KMS-11 (cell line): ENCODE results near the gene CDK14.

ENCODE experiments used
- H2AFZ ChIP-seq: fragments of 200-600 bp; sonication (generic); 2 replicates; pipeline ENCODE4 v1.6.1; 2016; ENCODE audit warnings: antibody characterized with exemption, mixed run types, low read depth
- H3K27ac ChIP-seq: fragments of 200-600 bp; sonication (generic); 2 replicates; pipeline ENCODE4 v1.6.1; 2016; ENCODE audit warnings: mild to moderate bottlenecking, mixed run types
- H3K27me3 ChIP-seq: fragments of 200-600 bp; sonication (generic); 2 replicates; pipeline ENCODE4 v1.6.1; 2017; ENCODE audit warnings: mild to moderate bottlenecking, low read depth, mixed run types, moderate library complexity; ENCODE audit not compliant: insufficient read depth
- H3K36me3 ChIP-seq: fragments of 200-600 bp; sonication (generic); 2 replicates; pipeline ENCODE4 v1.6.1; 2017; ENCODE audit warnings: mild to moderate bottlenecking, mixed run types; ENCODE audit not compliant: insufficient read depth
- H3K4me1 ChIP-seq: fragments of 200-600 bp; sonication (generic); 2 replicates; pipeline ENCODE4 v1.6.1; 2016; ENCODE audit warnings: mild to moderate bottlenecking, low read depth, mixed run types; ENCODE audit not compliant: poor library complexity, severe bottlenecking
- H3K4me2 ChIP-seq: fragments of 200-600 bp; sonication (generic); 2 replicates; pipeline ENCODE4 v1.7.0; 2016; ENCODE audit warnings: mild to moderate bottlenecking, mixed run types
- H3K4me3 ChIP-seq: fragments of 200-600 bp; sonication (generic); IDR thresholded peaks from 2 replicates; pipeline ENCODE4 v1.6.1; 2017; ENCODE audit warnings: low read depth, low read length, mixed read lengths; ENCODE audit not compliant: insufficient read depth
- H3K79me2 ChIP-seq: fragments of 200-600 bp; sonication (generic); 2 replicates; pipeline ENCODE4 v1.6.1; 2016; ENCODE audit warnings: low read depth, mixed run types; ENCODE audit not compliant: insufficient read depth
- H3K9ac ChIP-seq: fragments of 200-600 bp; sonication (generic); 2 replicates; pipeline ENCODE4 v1.6.1; 2016; ENCODE audit warnings: mild to moderate bottlenecking, mixed run types
- H4K20me1 ChIP-seq: fragments of 200-600 bp; sonication (generic); 2 replicates; pipeline ENCODE4 v1.6.1; 2016; ENCODE audit warnings: mild to moderate bottlenecking, mixed run types; ENCODE audit not compliant: insufficient read depth
- CTCF ChIP-seq: fragments of 200-600 bp; sonication (generic); conservative IDR thresholded peaks from 2 replicates; pipeline ENCODE4 v1.6.1; 2017; ENCODE audit warnings: low read depth, mild to moderate bottlenecking, antibody characterized with exemption, low read length, moderate library complexity, mixed read lengths

Gene CDK14

GRCh38 chr7:91242097-91242844, 646.1 kb downstream of the CDK14 start:
- no peak for TF ChIP-seq CTCF
- Histone ChIP-seq H2AFZ (no peak overlapping the region), H3K79me2 (no peaks in the 10 kb centered on the region), H4K20me1 (no peaks in the 10 kb centered on the region), H3K4me1 (no peaks in the 10 kb centered on the region), H3K27ac (no peak overlapping the region), H3K9ac (no peak overlapping the region), H3K4me3 (no peak overlapping the region), H3K4me2 (no peak overlapping the region), H3K36me3 (no peaks in the 10 kb centered on the region), H3K27me3 (no peaks in the 10 kb centered on the region)

- Histone ChIP-seq H3K4me1 (no peaks in the 10 kb centered on the region), H3K4me2 (no peak overlapping the region), H3K27me3 (no peaks in the 10 kb centered on the region), H3K79me2 (no peaks in the 10 kb centered on the region), H2AFZ (no peak overlapping the region), H3K27ac (no peak overlapping the region), H4K20me1 (no peaks in the 10 kb centered on the region), H3K9ac (no peak overlapping the region), H3K4me3 (no peak overlapping the region), H3K36me3 (no peaks in the 10 kb centered on the region)
- no peak for TF ChIP-seq CTCF
Measured at GRCh38 chr7:91243591-91244301, 647.6 kb downstream of the CDK14 start.

GRCh38 chr7:91247500-91247899, 651.4 kb downstream of the CDK14 start:
- Histone ChIP-seq H3K4me2 (no peak overlapping the region), H3K79me2 (no peaks in the 10 kb centered on the region), H3K36me3 (no peaks in the 10 kb centered on the region), H2AFZ (no peak overlapping the region), H3K27me3 (no peaks in the 10 kb centered on the region), H4K20me1 (no peaks in the 10 kb centered on the region), H3K4me3 (no peak overlapping the region), H3K4me1 (no peaks in the 10 kb centered on the region), H3K9ac (no peak overlapping the region), H3K27ac (no peak overlapping the region)
- no peak for TF ChIP-seq CTCF

GRCh38 chr7:91248996-91249395, 652.9 kb downstream of the CDK14 start:
- Histone ChIP-seq H3K9ac (no peak overlapping the region), H2AFZ (no peak overlapping the region), H3K27me3 (no peaks in the 10 kb centered on the region), H4K20me1 (no peaks in the 10 kb centered on the region), H3K4me3 (no peak overlapping the region), H3K4me1 (no peaks in the 10 kb centered on the region), H3K36me3 (no peaks in the 10 kb centered on the region), H3K79me2 (no peaks in the 10 kb centered on the region), H3K4me2 (no peak overlapping the region), H3K27ac (no peak overlapping the region)
- no peak for TF ChIP-seq CTCF
